CMK (cell line): ENCODE measurements around the gene PRDX5.

Experiments used
- DNase-seq: peaks from one replicate; pipeline ENCODE4 v3.0.0-alpha.2; 2010; ENCODE audit warnings: low read depth

The PRDX5 gene

DNA sequence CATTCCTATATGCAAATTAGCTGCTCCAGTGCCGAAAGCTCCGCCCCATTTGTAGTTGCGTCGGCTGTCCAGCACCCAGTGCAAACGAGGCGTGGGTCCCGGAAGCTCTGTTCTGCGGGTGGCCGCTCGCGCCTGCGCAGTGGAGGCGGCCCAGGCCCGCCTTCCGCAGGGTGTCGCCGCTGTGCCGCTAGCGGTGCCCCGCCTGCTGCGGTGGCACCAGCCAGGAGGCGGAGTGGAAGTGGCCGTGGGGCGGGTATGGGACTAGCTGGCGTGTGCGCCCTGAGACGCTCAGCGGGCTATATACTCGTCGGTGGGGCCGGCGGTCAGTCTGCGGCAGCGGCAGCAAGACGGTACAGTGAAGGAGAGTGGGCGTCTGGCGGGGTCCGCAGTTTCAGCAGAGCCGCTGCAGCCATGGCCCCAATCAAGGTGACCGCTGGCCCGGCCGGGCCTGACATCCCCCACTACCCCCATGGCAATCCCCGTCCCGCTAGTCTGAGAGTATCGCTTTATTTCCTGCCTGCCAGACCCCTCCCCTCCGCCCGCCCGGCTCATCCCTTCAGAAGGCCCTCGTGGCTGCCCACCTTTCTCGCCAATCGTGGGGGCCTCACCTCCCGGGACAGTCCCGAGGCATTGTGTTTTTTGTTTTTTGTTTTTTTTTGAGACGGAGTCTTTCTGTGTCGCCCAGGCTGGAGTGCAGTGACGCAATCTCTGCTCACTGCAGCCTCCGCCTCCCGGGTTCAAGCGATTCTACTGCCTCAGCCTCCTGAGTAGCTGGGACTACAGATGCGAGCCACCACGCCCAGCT is at the start of gene PRDX5:
Gene PRDX5 (plus strand): TSS at position 161 of the 805 bp plus-strand sequence. CDS start 95 bp downstream, at position 256.
- peak; percentile 92 for DNase-seq

DNA sequence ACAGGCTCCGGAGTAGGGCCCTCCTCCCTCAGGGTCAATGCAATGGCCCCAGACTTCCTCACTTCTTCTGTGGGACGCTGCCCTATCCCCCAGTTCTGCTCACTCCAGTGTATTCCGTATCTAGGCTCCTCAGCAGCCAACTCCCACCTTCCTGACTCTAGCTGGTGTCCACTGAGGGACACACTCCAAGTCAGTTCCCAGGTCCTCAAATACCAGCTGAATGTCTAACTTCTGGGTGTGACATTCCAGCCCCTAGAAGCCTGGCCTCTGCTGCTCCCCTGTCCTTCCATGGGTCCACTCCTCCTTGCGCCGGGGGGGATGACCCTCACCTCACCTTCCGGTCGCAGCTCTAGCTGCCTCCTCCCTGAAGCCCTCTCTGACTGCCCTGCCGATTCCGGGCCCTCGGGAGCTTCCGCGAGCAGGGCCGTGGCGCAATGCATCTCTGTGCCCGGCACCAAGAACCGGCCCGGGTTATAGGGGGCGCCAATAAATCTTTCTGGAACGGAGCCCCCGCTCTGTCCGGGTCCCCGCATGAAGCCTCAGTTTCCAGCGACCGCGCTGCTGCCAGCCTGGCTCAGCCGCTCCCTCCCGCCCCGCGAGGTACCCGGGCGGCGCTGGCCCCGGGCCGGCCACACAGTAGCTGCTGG is 48.9 kb upstream of the PRDX5 start:
- no peak for DNase-seq

DNA sequence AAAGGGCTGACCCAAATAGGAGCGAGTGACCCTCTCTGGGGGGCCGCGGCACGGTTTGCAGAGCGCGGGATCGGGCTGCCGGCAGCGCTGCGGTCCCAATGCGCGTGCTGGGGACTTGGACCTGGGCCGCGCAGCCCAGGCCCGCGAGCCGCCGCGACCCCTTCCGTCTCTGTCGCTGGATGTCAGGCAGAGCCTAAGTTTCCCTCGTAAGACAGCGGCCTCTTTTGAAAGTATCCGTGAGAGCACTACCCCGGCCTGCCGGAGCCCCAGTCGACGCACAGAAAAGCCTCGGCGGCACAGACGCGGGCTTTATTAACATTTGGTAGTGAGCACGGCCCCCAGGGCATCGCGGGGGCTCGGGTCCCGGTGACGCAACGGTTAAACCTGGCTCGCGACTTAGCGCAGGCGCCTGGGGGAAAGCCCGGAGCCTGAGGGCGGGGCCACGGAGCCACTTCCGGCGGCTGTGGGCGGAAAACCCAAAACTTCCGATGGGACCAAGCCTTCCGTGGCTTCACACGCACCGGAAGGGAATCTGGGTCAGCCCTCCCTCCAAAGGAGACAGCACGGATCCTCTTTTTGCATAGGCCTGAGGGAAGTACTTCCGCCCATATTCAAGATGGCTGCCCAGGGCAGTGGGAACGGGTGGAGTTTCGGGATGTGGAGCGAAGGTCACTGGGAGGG is 48.2 kb upstream of the PRDX5 start:
- peak; percentile 96 for DNase-seq

DNA sequence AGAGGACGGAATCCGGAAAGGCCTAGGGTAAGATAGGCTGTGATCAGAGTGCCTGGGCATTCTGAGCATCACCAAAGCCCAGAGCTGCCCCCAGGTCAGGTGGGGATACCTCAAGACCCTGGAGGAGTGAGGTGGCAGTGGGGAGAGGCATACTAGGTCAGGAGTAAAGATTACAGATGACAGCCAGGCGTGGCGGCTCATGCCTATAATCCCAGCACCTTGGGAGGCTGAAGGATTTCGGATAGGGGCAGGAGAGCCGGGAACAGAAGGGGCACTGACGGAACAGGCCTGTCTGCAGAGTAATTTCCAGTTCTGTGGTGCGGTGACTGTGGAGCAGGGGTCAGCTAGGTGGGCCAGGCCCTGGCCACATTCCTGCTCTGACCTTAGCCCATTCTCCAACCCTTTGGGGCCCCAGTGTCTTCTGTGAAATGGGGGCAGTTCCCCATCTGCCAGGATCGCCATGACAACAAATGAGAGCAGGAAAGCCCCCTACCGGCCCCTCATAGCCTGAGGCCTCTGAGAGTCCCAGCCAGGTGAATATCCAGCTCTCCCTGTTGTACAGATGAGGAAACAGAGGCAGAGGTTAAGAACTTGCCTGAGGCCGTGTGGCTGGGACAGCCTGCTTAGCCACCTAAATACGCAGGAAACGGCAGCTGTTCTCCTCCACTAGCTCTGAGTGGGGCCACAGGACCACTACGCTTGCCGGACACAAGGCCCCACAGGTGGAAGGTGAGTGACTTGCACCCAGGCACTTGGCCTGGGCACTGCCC is 42.7 kb upstream of the PRDX5 start:
- no peak for DNase-seq

DNA sequence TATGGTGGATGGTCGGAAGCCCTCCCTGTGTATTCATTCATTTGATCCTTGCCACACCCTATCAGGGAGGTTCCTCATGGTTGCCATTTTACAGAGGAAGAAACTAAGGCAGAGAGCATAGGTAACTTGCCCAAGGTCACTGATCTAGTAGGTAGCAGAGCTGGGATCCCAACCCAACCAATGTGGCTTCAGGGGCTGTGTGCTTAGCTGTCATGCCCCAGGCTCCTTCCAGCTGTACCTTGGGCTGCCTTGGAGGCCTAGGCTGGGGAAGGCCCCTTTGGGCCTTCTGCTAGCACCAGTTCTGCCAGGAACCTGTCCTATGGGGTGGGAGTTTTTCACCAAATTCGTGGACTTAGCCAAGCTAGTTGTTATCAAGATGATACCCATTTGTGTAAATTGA is 42.1 kb upstream of the PRDX5 start:
- no peak for DNase-seq

DNA sequence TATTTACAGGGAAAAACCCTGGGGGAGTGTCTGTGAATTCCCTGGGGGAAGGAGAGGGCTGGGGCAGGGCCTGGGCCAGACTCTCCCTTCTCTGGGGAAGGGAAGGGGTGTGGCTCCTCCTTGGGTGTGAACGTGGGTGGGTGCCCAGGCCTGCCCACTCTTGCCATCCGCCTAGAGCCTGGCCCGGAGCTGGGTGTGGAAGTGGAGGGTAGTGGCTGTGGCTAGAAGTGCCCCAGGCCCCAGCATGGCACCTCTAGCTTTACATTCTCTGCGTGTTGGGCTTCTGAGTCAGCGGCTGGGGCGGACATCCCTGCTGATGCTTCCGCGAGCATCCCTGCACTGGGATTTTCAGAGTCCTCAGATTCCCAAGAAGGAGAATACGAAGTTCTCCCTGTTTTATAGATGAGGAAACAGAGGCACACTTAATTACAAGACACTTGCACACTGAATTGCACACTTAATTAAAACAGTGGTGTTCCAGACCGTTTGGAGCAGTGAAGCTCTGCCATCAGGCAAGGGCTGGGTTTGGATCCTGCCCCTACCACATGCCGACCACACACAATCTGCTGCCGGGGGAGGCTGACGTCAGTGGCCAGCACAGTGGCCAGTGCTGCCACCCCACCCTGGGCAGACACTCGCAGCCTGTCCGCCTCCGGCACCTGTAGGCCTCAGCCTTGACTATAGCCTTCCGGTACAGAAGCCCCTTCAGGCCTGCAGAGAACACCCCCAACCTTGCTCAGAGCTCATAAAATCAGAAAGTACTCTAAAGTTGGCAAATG is 41.1 kb upstream of the PRDX5 start:
- no peak for DNase-seq

DNA sequence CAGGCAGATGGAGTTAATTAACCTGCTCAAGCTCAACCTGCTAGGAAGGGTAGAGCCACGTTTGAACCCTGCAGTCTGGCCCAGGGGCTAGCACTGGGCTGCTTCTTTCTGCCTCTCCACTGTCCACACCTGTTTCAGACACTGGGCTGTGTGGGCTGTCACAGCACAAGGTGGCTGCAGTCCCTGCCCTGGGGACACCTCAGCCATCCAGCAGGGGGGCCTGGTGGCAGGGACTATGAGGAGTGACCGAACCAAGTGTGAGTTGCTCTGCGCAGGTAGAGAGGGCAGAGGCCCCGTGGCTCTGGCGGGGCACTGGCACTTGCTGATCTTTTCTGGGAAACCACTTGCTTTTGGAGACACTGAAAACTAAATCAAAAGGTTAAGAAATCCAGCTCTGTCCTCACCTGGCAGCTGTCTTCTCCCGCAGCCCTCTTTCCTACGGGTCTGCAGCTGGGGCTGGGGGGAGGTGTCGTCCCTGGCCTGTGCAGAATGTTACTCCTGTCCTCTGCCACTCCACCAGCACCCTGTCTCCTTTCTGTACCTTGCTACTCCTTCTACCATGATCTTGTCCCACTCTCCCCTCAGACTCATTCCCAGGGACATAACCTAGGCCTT is 39.2 kb upstream of the PRDX5 start:
- no peak for DNase-seq

DNA sequence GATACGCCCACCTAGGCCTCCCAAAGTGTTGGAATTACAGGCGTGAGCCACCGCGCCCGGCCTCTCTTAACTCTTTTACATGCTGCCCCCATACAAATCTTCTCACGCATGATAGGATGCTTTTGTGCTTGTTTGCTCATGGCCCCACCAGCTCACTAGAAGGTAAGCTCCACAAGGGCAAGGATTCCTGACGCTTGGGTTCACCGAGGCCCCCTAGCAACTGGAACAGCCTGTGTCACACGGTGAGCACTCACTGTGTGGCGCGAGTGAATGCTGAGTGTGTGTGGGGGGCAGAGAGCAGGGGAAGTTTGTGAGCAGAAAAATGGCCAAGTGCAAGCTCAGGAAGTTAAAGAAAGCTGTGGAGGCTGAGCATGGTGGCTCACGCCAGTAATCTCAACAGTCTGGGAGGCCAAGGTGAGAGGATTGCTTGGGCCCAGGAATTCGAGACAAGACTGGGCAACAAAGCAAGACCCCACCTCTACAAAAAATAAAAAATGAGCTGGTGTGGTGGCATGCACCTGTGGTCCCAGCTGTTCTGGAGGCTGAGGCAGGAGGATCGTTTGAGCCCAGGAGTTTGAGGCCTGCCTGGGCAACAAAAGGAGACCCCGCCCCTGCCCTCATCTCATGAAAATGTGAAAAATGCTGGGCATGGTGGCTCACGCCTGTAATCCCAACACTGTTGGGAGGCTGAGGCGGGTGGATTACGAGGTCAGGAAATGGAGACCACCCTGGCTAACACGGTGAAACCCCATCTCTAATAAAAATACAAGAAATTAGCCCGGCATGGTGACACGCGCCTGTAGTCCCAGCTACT is 35.8 kb upstream of the PRDX5 start:
- DNase-seq, result no peak

DNA sequence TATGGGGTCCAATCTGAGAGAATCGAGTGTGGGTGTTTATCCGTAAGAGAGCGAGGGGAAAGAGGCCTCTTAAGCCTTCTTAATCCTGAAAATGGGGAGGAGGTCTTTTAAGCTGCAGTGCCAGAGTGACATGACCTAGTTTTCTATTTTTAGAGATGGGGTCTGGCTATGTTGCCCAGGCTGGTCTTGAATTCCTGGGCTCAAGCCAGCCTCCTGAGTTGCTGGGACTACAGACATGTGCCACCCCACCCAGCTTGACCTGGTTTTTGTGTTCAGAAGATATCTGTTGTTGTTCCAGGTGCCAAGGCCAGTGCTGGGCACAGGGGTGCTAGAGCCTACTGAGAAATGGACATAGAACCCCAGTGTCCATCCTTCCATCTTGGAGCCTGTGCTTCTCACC is 34.8 kb upstream of the PRDX5 start:
- DNase-seq, result no peak

DNA sequence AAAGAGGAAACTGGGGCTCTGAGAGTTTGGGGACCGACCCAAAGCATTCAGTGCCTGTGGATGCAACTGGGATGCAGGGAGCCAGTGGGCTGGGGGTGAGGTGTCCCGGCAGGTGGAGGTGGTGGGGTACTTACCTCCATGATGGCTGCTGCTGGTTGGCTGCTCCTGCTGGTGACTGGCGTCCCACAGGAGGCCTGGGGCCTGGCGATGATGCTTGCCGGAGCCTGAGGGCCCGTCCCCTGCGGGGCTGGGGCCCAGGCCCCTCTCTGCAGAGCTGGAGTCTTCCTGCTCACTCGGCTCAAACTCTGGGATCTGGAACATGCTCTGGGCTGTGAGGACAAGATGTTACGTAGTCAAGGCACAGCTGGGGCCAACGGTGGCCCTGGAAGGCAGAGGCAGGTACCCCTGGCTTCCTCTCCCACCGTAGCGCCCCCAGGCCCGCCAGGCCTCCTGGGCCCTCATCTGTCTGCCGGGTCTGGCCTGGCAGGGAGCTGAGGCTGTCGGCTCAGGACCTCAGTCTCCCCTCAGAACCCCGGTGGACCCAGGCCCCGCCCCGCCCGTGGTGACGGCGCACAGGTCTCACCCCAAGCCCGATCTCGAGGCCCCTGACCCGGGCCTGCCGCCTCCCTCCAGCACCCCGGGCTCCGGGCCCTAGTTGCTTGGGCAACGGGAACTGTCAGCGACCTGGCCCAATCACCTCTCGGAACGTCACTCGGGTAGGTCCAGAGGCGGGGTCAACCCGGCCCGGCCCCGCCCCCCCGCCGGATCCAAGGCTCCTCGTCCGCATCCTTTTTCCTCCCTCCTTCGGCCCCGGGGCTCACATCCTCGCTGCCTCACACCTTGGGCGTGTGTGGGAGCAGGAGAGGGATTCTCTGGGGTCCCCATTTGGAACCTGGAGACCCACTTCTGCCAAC is 33.6 kb upstream of the PRDX5 start, which contains the start of gene BAD:
Gene BAD (minus strand): TSS at position 618 of the 914 bp plus-strand sequence. CDS start 297 bp downstream, at position 321.
- peak; percentile 77 for DNase-seq

DNA sequence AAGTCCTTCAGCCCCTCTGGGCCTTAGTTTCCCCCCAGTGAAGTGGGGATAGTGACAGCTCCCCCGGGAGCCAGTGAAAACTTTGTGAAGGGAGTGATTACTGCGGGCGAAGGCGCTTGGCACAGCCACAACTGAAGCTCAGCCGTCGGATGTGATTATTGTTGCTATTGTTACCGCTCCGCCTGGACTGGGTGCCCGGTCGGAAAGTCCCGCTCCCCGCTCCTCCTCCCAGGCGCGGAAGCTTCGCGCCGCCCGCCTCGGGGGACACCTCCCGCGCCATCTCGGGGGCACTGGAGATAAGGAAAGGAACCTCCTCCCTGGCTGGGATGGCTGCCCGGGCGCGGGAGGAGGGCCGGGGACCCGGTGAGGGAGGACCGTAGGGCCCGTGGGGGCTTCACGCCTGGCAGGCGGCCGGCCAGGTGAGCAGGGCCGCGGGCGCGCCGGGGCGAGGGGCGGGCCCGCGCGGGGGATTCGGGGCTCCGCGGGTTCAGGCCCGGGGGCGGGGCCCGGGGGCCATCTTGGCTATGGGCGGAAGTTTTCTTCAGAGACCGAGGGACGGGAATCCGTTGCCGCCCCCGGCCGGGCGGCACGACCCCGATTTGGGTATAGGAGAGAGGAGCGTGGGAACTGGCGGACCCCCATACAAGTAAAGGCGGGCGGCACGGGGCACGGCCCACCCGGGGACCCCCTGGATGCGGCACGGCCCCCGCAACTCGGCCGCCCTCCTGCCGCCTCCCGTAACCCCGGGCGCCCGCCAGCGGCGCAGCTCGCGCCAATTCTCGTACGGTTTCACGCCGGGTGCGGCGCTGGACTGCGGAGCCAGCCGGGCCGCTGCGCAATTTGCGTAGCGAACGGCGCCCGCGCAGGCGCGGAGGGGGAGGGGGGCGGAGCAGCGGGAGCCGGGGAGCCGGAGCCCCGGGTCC is 32.7 kb upstream of the PRDX5 start, which contains the start of gene GPR137:
Gene GPR137 (plus strand): TSS at position 887 of the 923 bp plus-strand sequence. CDS start 677 bp downstream, outside the sequence.
- DNase-seq, result no peak

DNA sequence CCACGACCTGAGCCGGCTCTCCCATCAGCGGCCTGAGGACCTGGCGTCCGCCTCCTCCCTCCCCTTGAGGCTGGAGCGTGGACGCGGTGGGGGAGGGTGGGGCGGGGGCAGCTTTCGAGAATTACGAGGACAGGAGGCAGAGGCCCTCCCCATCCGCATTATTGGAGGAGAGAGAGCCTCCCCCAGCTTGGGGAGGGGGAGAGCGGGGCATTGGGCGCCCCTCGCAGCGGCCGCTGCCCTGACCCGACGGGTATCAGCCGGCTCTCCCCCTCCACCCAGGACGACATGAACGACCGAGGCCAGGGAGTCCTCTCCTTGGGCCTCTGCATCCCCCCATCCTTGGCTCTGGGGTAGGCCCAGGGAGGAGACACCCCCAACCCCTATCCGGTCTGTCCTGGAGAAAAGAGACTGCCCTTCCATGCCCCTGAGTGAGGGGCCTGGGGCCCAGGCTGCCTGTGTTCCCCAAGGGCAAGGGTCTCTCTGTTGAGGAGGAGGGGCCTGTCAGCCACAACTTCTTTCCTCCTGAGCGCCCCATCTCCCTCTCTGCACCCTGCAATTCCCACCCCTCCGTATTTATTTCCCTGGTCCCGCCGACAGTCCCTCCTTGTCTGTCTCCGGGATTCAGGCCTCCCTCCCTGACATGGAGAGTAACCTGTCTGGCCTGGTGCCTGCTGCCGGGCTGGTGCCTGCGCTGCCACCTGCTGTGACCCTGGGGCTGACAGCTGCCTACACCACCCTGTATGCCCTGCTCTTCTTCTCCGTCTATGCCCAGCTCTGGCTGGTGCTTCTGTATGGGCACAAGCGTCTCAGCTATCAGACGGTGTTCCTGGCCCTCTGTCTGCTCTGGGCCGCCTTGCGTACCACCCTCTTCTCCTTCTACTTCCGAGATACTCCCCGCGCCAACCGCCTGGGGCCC is 31.8 kb upstream of the PRDX5 start:
- no peak for DNase-seq

DNA sequence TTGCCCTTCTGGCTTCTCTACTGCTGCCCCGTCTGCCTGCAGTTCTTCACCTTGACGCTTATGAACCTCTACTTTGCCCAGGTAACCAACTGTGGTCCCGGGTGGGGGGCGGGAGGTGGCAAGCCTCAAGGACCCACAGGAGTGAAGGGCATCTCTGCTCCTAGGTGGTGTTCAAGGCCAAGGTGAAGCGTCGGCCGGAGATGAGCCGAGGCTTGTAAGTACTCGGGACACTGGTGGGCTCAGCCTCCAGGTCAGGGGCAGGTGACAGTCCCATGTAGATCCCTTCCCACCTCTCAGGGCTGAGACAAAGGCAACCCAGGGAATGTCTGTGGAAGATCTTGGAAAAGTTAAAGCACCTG is 31.1 kb upstream of the PRDX5 start:
- no peak for DNase-seq

DNA sequence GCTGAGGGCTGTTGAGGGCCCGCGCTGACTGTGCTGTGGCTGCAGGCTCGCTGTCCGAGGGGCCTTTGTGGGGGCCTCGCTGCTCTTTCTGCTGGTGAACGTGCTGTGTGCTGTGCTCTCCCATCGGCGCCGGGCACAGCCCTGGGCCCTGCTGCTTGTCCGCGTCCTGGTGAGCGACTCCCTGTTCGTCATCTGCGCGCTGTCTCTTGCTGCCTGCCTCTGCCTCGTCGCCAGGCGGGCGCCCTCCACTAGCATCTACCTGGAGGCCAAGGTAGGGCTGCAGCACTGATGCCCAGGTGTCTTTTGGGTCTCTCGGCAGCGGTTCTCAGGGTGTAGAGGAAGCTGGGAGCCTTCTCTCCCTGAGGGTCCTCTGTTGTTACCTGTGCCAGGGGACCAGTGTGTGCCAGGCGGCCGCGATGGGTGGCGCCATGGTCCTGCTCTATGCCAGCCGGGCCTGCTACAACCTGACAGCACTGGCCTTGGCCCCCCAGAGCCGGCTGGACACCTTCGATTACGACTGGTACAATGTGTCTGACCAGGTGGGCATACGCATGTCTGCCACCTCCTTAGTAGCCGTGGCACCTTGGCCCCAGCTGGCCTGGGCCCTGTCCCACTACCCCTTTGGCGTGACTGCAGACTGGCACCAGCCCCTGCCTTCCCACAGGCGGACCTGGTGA is 30.1 kb upstream of the PRDX5 start:
- no peak for DNase-seq

DNA sequence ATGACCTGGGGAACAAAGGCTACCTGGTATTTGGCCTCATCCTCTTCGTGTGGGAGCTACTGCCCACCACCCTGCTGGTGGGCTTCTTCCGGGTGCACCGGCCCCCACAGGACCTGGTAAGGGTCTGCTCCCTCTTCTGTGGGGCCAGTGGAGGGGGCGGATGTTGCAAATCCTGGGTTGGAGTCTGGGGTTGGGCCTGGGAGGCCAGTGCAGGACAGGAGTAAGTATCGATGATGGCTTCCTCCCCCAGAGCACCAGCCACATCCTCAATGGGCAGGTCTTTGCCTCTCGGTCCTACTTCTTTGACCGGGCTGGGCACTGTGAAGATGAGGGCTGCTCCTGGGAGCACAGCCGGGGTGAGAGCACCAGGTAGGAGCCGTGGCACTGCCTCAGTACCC is 29.6 kb upstream of the PRDX5 start:
- no peak for DNase-seq

DNA sequence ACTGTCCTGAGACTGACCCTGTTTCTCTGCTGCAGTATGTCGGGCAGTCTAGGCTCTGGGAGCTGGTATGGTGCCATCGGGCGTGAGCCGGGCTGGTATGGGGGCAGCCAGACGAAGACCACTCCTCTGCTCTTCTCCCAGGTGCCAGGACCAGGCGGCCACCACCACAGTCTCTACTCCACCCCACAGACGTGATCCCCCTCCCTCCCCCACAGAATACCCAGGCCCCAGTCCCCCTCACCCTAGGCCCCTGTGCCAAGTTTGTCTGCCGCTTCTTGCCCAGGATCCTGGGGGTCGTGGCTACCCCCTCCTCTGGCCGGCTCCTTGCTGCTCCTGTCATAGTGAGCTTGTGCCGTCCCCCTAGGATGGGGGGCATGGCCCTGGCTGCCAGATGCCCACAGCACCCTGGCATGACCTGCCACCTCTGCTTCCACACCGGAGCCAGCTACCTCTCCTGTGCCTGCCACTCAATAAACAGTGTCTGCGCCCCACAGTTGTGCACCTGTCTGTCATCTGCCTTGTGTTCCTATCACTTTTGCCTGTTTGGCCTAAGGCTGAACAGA is 28.8 kb upstream of the PRDX5 start:
- DNase-seq, result no peak
